Activated T-cell treated with anti-CD3 and anti-CD28 coated beads, Interleukin-2, amount 50 U/mL, for 48 hours (primary cell): ENCODE results near the gene NUP107.

Experiments
- DNase-seq, 2 experiments: peaks; one replicate each; pipeline ENCODE4 v3.0.0-alpha.2; 2020

NUP107 gene

DNA sequence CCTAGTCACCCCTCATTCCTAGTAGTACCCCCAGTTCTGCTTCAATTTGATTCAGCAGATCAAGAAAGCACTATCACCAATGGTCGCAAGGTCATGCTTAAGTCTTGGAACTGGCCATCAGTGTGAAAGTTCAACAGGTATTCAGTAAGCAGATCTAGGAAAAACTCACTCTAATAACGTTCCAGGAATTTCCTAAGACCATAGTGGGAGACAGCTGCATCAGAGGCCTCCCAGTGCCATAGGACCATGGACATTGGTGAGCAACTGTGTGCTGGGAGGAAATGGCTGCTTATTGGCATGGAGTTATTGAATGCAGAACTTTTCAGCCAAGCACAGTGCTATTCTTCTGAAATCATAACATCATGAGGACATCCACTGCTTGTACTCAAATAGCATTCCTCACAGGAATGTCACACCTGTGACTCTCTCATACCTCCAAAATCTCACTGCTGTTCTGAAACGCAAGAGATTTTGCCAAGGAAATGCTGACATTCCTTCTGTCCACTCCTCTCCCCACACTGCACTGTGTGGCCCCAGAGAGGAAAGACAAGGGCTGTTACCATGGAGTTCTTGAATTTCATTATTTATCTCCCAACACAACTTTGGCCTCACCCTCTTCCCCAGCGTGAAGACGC is 90.3 kb downstream of the NUP107 start:
- DNase-seq = no peak

DNA sequence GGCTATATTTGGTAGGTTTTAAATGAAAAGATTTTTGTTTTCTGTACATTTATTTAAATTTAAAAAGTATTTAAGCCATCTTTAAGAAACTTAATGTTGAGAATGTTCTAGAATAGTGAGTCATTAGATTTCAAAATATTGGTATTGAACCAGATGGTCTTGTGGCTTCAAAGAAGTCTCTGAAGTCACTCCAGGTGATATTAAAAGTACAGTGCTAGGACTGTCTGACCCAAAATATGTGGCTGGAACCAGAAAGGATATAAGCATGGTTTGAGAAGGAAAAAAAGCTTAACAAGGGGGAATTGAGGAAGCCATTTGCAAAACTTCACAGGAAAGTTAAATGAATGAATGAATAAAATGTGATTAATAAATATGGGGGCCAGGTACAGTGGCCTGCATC is 92.5 kb downstream of the NUP107 start:
- DNase-seq = no peak

DNA sequence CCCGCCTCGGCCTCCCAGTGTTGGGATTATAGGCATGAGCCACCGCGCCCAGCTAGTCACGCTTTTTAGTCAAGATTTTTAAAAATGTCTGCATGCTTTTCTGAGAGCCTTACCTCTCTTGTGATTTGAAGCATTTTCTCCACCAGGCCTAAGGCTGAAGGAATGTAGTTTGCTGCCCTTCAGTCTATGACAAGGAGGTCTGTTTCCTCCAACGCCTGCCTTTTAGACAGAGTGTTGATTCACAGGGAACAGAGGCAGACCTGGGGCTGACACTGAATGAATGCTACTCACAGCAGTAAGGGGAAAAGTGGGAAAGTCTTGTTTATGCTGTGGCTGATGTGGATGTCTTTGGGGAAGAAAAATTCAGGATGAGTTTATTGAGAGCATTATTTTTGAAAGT is 94.0 kb downstream of the NUP107 start:
- DNase-seq = no peak

DNA sequence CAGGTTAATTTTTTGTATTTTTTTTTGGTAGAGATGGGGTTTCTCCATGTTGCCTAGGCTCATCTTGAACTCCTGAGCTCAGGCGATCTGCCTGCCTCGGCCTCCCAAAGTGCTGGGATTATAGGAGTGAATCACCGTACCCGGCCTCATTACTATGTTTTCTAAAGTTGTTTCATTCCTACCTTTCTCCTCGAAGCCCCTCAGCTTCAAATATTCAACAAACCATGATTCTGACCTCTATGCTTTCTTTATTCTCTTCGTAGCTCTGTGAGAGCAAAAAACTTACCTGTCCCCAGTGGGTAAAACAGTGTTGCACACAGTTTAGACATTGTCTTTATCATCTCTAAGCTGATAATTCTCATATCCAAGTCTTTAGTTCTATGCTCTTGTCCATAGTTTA is 95.0 kb downstream of the NUP107 start:
- no peak for DNase-seq

DNA sequence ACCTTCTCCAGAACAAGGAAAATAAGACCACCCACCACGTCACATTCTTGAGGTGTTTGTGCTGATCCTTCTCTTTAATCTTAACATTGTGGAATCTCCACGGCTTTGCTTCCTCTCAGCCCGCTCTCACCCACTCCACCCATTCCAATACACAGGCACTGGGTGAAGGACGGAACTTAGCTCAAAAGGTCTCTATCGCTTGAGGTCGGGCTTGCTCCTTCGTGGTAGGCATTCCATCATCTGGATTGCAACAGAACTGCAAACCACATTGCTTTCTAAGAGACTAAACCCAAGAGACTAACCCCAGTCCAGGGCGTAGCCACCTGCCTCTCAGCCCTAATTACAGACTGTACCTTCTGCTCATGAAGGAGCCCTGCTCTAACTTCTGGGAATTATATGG is 97.2 kb downstream of the NUP107 start:
- no peak for DNase-seq

DNA sequence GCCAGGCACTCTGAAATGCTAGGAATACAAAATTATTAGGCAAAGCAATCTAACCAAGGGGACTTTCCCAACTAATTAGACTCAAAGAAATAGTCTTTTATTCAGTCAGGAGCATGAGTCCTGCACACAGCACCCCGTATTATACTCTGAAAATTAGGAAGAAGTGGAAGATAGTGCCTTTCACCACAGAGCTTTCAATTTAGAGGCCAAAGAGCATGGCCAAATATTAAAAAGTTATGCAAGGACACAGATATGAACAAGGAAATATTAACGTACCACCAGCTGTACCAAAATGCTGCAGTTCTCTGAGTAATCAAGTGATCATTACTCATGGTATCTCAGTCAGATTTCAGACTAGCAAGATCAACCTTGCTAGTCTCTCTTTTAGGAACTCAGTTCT is 98.6 kb downstream of the NUP107 start:
- DNase-seq = no peak

DNA sequence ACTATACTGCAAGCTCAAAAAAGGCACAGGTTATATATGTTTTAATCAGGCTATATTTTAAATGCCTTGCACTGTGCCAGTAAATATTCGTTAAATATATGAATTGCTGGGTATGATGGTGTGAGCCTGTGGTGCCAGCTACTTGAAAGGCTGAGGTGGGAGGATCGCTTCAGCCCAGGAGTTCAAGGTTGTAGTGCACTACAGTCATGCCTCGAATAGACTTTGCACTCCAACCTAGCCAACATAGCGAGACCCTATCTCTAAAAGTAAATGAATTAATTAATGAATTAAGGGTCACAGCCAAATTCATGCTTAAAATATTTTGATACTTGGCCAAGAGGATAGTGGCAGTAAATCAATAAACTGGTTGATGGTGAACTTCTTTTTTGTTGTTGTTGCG is 99.0 kb downstream of the NUP107 start:
- no peak for DNase-seq

DNA sequence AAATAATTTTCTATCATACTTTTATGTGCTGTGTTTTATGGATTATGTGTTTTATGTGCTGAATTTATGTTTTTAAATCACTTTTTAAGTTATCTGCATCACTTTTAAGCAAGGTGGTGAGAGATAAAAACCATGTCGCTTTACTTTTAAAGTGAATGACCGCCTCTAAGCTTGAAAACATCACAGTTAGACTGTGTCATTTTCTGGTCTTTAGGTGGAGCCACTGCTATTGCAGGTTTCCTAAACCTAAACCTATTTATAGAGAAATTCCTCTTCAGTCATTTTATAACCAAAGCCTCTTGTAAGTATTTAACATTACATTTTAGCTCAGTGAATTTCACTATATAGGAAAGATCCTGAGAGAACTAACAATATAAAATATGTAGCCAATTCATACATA is 100.2 kb downstream of the NUP107 start:
- no peak for DNase-seq

DNA sequence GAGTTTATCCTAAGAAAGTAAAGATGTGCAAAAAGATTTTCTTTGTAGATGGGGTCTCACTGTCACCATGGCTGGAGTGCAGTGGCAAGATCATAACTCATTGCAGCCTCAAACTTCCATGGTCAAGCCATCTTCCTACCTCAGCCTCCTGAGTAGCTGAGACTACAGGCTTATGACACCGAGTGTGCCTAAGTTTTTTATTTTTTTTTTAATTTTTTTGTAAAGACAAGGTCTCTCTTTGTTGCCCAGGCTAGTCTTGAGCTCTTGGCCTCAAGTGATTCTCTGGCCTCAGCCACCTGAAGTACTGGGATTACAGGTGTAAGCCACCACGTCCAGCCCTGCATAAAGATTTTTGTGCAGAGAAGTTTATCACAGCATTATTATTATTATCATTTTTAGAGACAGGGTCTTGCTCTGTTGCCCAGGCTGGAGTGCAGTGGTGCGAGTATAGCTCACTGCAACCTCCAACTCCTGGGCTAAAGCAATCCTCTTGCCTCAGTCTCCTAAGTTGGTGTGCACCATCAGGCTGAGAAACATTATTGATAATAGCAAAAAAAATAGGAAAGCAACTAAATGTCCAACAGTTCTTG is 101.9 kb downstream of the NUP107 start:
- DNase-seq = no peak

DNA sequence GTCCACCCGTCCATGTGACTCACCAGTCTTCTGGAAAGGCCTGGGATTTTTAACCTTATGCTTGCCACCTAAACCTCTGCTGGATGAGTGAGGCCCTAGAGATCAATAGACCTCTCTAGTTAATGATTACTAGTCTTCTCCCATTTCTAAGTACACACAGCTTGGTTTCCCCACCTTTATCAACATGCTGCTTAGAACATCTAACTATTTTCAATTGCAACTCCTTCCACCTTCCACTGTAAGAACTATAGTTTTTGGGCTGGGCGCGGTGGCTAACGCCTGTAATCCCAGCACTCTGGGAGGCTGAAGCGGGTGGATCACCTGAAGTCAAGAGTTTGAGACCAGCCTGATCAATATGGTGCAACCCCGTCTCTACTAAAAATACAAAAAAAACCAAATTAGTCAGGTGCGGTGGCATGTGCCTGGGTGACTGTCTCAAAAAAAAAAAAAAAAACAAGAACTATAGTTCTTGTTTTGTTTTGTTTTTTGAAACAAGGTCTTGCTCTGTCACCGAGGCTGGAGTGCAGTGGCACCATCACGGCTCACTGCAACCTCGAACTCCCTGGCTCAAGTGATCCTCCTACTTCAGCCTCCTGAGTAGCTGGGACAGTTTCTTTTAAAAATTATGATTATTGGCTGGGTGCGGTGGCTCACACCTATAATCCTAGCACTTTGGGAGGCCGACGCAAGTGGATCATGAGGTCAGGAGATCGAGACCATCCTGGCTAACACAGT is 102.5 kb downstream of the NUP107 start:
- DNase-seq = no peak

DNA sequence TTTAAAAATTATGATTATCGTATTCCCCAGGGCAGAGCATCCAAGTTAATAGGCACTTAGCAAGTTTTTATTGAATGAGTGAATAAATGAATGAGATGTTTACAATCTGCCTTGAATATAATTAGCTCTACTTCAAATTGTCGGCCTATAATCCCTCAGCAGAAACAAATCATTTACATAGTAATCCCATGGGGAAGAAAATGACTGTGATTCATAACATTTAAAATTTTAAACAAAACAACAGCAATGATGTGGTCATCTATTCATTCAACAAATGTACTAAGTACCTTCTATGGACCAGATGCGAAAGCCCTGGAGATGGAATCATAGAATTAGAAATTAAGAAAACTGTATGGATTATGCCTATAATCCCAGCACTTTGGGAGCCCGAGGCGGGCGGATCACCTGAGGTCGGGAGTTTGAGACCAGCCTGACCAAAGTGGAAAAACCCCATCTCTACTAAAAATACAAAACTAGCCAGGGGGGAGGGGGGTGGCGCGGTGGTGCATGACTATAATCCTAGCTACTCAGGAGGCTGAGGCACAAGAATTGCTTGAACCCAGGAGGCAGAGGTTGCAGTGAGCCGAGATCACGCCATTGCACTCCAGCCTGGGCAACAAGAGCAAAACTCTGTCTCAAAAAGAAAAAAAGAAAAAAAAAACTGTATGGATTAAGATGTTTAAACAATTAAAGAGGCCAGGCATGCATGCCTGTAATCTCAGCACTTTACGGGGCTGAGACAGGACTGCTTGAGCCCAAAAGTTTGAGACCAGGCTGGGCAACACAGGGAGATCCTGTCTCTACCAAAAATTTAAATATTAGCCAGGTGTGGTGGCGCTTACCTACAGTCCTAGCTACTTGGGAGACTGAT is 103.5 kb downstream of the NUP107 start:
- DNase-seq = no peak

DNA sequence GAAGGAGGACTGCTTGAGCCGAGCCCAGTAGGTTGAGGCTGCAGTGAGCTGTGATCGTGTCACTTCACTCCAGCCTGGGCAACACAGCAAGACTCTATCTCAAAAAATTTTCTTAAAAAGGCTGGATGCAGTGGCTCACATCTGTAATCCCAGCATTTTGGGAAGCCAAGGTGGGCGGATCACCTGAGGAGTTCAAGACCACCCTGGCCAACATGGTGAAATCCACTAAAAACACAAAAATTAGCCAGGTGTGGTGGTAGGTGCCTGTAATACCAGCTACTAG is 104.1 kb downstream of the NUP107 start:
- no peak for DNase-seq

DNA sequence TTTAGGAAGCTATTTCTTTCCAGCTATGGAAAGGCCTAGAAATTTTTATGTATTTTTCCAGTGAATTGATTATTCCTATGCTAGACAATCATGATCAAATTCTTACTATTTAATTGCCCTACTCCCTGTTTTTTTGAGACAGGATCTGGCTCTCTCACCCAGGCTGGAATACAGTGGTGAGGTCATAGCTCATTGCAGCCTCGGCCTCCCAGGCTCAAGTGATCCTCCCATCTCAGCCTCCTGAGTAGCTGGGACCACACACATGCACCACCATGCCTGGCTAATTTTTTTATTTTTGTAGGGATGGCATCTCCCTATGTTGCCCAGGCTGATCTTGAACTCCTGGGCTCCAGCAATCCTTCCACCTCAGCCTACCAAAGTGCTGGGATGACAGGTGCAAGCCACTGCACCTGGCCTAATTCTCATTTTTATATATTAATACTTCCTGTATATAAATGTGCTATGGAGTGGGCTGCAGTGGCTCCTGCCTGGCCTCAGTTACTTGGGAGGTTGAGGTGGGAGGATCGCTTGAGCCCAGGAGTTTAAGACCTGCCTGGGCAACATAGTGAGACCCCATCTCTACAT is 105.2 kb downstream of the NUP107 start:
- no peak for DNase-seq

DNA sequence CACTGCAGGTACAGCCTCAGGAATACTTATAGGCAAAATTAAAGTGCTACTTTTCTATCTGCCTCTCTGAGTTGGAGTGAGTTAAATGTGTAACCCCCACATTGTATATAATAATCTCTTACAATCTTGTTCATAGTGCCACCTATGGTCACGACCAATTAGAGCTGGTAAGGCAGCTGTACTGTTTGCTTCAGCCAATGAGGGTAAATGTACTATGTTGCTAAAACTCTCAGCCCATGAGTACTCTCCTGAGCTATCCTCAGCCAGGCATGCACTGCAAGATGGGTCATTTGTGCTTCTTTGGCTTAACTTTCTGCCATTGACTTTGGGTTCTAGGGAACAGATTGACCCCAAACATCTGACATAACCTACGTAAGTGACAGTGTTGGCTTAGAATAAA is 106.2 kb downstream of the NUP107 start:
- peak; percentile 32 to 37 for DNase-seq

DNA sequence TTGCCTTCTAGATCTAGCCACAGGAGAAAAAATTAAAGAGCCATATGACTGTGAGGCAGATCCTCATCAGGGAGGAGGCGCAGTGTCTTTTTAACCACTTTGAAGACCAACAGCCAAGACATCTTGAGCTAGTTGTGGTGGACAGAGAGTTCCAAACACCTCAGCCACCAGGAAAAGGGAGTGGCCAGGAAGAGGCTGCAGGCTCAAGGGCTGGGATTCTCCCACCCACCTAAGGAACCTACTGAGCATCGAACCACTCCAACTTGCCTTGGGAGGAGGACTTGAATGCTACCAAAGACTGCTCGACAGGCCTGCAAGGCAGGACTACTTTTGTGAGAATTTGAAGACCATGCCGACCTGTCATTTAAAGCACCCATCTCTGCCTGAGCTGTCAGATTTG is 106.7 kb downstream of the NUP107 start:
- no peak for DNase-seq

DNA sequence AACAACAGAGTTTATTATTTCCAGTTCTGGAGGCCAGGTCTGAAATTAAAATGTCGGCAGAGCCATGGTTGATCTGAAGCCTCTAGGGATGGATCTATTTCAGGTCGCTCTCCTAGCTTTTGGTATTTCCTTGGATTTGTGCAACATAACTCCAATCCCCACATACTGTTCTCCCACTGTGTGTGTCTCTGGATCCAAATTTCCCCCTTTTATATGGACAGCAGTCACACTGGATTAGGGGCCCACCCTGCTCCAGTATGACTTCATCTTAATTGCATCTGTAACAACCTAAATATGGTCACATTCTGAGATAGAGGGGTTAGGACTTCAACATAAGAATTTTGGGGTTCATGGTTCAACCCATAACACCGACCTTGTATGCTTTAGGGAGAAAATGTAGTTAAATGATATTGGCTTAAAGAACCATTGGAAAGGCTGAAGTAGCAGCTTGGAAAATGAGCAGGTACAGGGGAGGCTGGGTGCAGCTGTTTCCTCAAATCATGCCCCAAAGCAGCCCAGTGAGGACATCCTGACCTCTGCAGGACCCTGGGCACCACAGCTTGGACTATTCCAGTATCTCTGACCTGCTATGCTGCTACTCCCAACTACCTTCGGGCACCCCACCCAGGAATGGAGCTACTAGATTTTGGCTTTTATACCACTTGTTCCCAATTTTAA is 107.3 kb downstream of the NUP107 start:
- no peak for DNase-seq

DNA sequence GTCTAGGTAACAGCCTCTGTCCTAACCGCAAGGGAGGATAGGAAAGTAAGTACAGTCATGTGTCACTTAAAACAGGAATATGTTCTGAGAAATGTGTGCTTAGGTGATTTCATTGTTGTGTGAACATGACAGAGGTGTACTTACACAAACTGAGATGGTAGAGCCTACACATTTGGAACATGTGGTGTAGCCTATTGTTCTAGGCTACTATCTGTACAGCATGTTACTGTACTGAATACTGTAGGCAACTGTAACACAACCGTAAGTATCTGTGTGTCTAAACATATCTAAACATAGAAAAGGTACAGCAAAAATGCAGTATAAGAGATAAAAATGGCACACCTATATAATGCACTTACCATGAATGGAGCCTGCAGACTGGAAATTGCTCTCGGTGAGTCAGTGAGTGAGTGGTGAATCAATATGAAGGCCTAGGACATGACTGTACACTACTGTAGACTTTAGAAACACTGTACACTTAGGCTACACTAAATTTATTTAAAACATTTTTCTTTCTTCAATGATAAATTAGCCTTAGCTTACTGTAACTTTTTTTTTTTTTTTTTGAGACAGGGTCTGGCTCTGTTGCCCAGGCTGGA is 108.0 kb downstream of the NUP107 start:
- DNase-seq = no peak
